HFFc6 (cell line): ENCODE results near the gene CDH1. TPM values are rescaled to one million over a fixed set of nuclear protein-coding genes. Genes with fewer than 3 reads are reported as not detected.
A peak's percentile ranks its signal among the peaks of the same experiment; 100 is the strongest.
"Not testable (repeated sequence)": the region's sequence is repeated elsewhere in the genome, so short reads cannot be mapped to it uniquely, and the experiment has no call there.

Source experiments
- DNase-seq: peaks from one replicate; pipeline ENCODE4 v3.0.0-alpha.2; 2018
- H3K27ac Mint-ChIP-seq: 2 replicates; pipeline ENCODE4 v1.8.0; 2020; ENCODE audit warnings: mild to moderate bottlenecking, mixed read lengths
- H3K27me3 Mint-ChIP-seq: 2 replicates; pipeline ENCODE4 v1.8.0; 2021; ENCODE audit warnings: mild to moderate bottlenecking, moderate library complexity, mixed read lengths; ENCODE audit not compliant: insufficient read depth
- H3K36me3 Mint-ChIP-seq: 2 replicates; pipeline ENCODE4 v1.8.0; 2021; ENCODE audit warnings: low read depth, mixed read lengths
- H3K4me1 Mint-ChIP-seq: 2 replicates; pipeline ENCODE4 v1.8.0; 2020; ENCODE audit warnings: low read depth, mixed read lengths
- H3K4me3 Mint-ChIP-seq: 2 replicates; pipeline ENCODE4 v1.8.0; 2020; ENCODE audit warnings: mild to moderate bottlenecking, moderate library complexity, mixed read lengths
- H3K9me3 Mint-ChIP-seq: 2 replicates; pipeline ENCODE4 v1.8.0; 2020; ENCODE audit warnings: mild to moderate bottlenecking, mixed read lengths
- CTCF ChIP-seq: fragments of 200-600 bp; sonication (generic); IDR thresholded peaks from 2 replicates; pipeline ENCODE4 v1.5.0; 2021; ENCODE audit warnings: antibody characterized with exemption, mild to moderate bottlenecking
- total RNA-seq, 6 experiments: library from RNA; stranded (reverse); fragmentation: NEBNext Ultra II Directional; extraction: Animal tissue kit (Norgen Biotek cat#: 25700); gene quantifications; 2 replicates in 1 of 6; 3 replicates in 5 of 6; pipeline ENCODE4 v1.2.3, GENCODE V29; 2021

CDH1 gene
- total RNA-seq, 6 experiments from 2014 or later: 0.24 to 1.4 (median 0.41) TPM

DNA sequence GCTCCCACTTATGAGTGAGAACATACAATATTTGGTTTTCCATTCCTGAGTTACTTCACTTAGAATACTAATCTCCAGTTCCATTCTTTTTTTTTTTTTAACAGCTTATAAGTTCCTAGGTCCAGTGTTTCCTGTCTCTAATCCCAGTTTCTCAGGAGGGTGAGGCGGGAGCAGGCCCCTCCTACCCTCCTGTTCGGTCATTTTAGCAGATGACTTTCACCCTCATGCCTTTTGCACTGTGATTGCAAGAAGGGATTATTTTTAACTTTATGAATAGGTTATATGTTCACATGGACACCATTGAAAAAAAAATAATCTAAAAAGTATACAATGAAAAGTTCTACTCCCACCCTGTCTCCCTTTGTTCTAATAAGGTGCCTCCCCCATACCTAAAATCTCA, 47.6 kb downstream of the CDH1 start:
- no peak for DNase-seq
- H3K4me1 Mint-ChIP-seq: peaks cover 4% of the 10 kb centered on the region
- no peaks in the 10 kb centered on the region for H3K9me3 Mint-ChIP-seq
- TF ChIP-seq CTCF: no peak
- H3K36me3 Mint-ChIP-seq: no peaks in the 10 kb centered on the region
- H3K27ac Mint-ChIP-seq: no peak overlapping the region
- H3K27me3 Mint-ChIP-seq: peaks cover 30% of the 10 kb centered on the region
- no peak overlapping the region for H3K4me3 Mint-ChIP-seq

DNA sequence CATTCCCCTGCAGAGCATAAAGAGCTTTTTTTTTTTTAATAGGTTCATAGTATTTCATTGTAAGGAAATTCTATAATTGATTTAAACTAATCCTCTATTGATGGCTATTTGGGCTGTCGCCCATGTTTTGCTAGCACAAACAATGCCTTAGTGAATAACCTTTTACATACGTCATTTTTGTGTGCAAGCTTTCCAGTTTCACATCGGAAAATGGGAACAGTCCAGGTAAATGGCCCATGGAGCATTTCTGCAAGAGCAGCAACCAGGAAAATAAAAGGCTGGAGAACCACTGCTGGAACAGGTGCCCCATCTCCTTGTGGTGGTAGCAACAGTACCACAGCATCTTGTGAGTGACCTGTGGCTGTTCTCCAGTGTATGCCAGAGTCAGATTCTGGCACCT, 48.6 kb downstream of the CDH1 start:
- TF ChIP-seq CTCF: no peak
- DNase-seq: no peak
- no peaks in the 10 kb centered on the region for H3K9me3 Mint-ChIP-seq
- H3K27me3 Mint-ChIP-seq: peaks cover 24% of the 10 kb centered on the region
- no peak overlapping the region for H3K27ac Mint-ChIP-seq
- peaks cover 14% of the 10 kb centered on the region for H3K4me1 Mint-ChIP-seq
- H3K36me3 Mint-ChIP-seq: no peaks in the 10 kb centered on the region
- no peak overlapping the region for H3K4me3 Mint-ChIP-seq

- Mint-ChIP-seq H3K27ac (no peak overlapping the region), H3K36me3 (no peaks in the 10 kb centered on the region), H3K27me3 (peaks cover 20% of the 10 kb centered on the region), H3K9me3 (no peaks in the 10 kb centered on the region), H3K4me1 (peaks cover 23% of the 10 kb centered on the region), H3K4me3 (no peak overlapping the region)
- no peak for TF ChIP-seq CTCF
- DNase-seq: no peak
These were observed 49.8 kb downstream of the CDH1 start for GRCh38 chr16:68786685-68787418.

- Mint-ChIP-seq H3K27me3 (peaks cover 21% of the 10 kb centered on the region), H3K4me1 (peaks cover 23% of the 10 kb centered on the region)
- H3K36me3 Mint-ChIP-seq, H3K27ac Mint-ChIP-seq, H3K9me3 Mint-ChIP-seq, DNase-seq, H3K4me3 Mint-ChIP-seq: not testable (repeated sequence)
These were observed 50.3 kb downstream of the CDH1 start for GRCh38 chr16:68787419-68787807.

- peak; percentile 48 for DNase-seq
- no peak for TF ChIP-seq CTCF
- Mint-ChIP-seq H3K4me1 (peaks cover 34% of the 10 kb centered on the region), H3K27me3 (peaks cover 13% of the 10 kb centered on the region), H3K27ac (peak overlapping the region; percentile 69), H3K36me3 (no peaks in the 10 kb centered on the region), H3K9me3 (no peaks in the 10 kb centered on the region), H3K4me3 (peak overlapping the region; percentile 73)
These were observed 53.2 kb downstream of the CDH1 start for GRCh38 chr16:68790130-68790761.

DNA sequence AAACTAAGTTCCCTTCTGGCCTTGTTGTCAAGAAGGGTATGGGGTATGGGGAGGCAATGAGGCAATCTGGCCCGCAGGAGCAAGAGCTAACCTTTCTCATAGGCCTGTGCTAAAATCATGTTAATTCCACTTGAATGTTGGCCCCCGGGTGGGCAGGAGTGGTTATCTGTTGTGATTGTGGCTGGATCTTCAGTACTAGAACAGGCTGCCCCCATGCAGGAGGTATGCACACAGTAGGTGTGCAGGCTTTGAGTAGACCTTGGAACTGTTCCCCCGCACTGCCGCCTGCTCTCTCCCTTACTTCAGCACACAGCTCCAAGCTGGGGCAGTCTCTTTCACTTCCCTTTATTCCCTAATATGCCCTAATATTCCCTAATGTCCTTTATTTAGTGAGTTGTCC, 53.9 kb downstream of the CDH1 start:
- no peak overlapping the region; the same call in 1 of the 2 replicates for H3K4me3 Mint-ChIP-seq
- peaks cover 14% of the 10 kb centered on the region for H3K27me3 Mint-ChIP-seq
- no peaks in the 10 kb centered on the region for H3K36me3 Mint-ChIP-seq
- no peak for DNase-seq
- TF ChIP-seq CTCF: no peak
- H3K9me3 Mint-ChIP-seq: no peaks in the 10 kb centered on the region
- peaks cover 34% of the 10 kb centered on the region for H3K4me1 Mint-ChIP-seq
- no peak overlapping the region for H3K27ac Mint-ChIP-seq
